ENCODE results near the gene PAPPA.

- TF ChIP-seq, protein P1, sequence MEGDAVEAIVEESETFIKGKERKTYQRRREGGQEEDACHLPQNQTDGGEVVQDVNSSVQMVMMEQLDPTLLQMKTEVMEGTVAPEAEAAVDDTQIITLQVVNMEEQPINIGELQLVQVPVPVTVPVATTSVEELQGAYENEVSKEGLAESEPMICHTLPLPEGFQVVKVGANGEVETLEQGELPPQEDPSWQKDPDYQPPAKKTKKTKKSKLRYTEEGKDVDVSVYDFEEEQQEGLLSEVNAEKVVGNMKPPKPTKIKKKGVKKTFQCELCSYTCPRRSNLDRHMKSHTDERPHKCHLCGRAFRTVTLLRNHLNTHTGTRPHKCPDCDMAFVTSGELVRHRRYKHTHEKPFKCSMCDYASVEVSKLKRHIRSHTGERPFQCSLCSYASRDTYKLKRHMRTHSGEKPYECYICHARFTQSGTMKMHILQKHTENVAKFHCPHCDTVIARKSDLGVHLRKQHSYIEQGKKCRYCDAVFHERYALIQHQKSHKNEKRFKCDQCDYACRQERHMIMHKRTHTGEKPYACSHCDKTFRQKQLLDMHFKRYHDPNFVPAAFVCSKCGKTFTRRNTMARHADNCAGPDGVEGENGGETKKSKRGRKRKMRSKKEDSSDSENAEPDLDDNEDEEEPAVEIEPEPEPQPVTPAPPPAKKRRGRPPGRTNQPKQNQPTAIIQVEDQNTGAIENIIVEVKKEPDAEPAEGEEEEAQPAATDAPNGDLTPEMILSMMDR (IDR thresholded peaks at IDR 0.05; ENCODE audit: low read depth, low read length): no peak
- TF ChIP-seq POLR2A (IDR thresholded peaks at IDR 0.05; ENCODE audit: extremely low read depth, insufficient read length): no peak
- TF ChIP-seq, protein P2, sequence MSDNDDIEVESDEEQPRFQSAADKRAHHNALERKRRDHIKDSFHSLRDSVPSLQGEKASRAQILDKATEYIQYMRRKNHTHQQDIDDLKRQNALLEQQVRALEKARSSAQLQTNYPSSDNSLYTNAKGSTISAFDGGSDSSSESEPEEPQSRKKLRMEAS (IDR thresholded peaks at IDR 0.05; ENCODE audit: low read depth, low read length): no peak
These were observed 13.1 kb downstream of the PAPPA start for GRCh38 chr9:116166713-116167112.
